ENCODE measurements around the gene RNU6-7.

GRCh38 chr14:32189811-32190210 lies 12.0 kb upstream of the RNU6-7 start:
- TF ChIP-seq POLR2AphosphoS5 (IDR thresholded peaks at IDR 0.05) = no peak
- no peak for TF ChIP-seq POLR2A (IDR thresholded peaks at IDR 0.05)
- no peak for TF ChIP-seq CTCF (IDR thresholded peaks at IDR 0.05)

Measured in prostate gland (tissue), 2 donors.